Nephron (organoid): ENCODE measurements around the gene SMG6.

Experiments
- H3K27ac Mint-ChIP-seq, 3 experiments: 2 replicates each; pipeline ENCODE4 v1.8.0; 2020; ENCODE audit warnings: mixed read lengths in 3 of 3, mild to moderate bottlenecking in 2 of 3, moderate library complexity in 1 of 3
- H3K27me3 Mint-ChIP-seq: 2 replicates; pipeline ENCODE4 v1.8.0; 2021; ENCODE audit warnings: low read depth, mild to moderate bottlenecking, moderate library complexity, mixed read lengths
- H3K36me3 Mint-ChIP-seq: 2 replicates; pipeline ENCODE4 v1.8.0; 2020; ENCODE audit warnings: low read depth, mixed read lengths
- H3K4me1 Mint-ChIP-seq: 2 replicates; pipeline ENCODE4 v1.8.0; 2020; ENCODE audit warnings: mixed read lengths
- H3K4me3 Mint-ChIP-seq, 3 experiments: 2 replicates each; pipeline ENCODE4 v1.8.0; 2020; ENCODE audit warnings: mild to moderate bottlenecking in 3 of 3, mixed read lengths in 3 of 3, moderate library complexity in 2 of 3
- H3K9me3 Mint-ChIP-seq: 2 replicates; pipeline ENCODE4 v1.8.0; 2020; ENCODE audit warnings: mixed read lengths
- TF ChIP-seq, protein P1 (sequence below), 3 experiments: fragments of 200-600 bp; sonication (generic); IDR thresholded peaks; one replicate each; pipeline ENCODE4 v1.5.0; 2021; ENCODE audit warnings: antibody characterized with exemption in 3 of 3; ENCODE audit not compliant: unreplicated experiment in 3 of 3

The SMG6 gene

DNA sequence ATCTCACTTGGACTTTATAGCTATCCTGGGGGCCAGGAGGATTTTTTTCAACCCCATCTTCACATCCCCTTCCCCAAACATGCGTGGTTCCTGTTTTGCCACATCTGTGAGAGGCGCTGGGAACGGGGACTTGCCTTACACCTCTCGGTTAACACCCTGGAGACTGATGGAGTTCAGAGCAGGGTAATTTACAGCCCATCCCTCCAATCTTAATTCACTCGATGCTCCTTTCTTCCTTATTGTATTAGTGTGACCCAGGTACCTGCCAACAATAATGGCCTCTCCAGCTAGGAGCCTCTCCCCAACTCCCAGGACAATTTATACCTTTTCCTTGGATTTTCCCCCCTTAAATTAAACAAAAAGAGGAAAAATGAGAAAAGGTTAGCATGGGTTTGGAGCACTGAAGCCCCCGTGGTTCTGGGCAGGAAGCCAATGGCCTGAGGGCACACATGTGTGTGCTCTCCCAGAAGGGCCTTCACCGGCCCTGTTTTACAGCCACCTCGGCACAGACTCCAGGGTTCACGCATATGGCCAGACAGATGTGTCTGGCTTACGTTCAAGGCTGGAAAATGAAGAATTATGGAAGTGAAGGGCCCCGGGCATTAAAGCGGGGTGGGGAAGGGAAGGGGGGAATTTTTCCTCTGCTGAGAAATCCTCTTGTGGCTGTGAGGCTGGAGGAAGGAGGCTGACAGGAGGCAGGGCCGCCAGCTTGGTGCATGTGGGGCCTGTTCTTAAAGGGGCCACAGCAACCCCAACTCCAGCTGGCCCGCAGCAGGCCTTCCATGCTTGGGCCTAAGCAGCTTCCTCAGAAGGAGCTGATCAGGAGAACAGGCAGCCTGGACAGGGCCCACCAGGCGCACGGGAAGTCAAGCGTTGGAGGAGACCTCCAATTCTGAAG is 227.2 kb downstream of the SMG6 start:
- Mint-ChIP-seq H3K36me3 (peaks cover 44% of the 10 kb centered on the region), H3K27me3 (no peaks in the 10 kb centered on the region), H3K4me1 (peaks cover 60% of the 10 kb centered on the region), H3K4me3 (peak overlapping the region in 2 of 3 experiments; percentile 34 to 37), H3K9me3 (no peaks in the 10 kb centered on the region), H3K27ac (peak overlapping the region; percentile 94 to 99 (median 95))
- TF ChIP-seq, protein P1, sequence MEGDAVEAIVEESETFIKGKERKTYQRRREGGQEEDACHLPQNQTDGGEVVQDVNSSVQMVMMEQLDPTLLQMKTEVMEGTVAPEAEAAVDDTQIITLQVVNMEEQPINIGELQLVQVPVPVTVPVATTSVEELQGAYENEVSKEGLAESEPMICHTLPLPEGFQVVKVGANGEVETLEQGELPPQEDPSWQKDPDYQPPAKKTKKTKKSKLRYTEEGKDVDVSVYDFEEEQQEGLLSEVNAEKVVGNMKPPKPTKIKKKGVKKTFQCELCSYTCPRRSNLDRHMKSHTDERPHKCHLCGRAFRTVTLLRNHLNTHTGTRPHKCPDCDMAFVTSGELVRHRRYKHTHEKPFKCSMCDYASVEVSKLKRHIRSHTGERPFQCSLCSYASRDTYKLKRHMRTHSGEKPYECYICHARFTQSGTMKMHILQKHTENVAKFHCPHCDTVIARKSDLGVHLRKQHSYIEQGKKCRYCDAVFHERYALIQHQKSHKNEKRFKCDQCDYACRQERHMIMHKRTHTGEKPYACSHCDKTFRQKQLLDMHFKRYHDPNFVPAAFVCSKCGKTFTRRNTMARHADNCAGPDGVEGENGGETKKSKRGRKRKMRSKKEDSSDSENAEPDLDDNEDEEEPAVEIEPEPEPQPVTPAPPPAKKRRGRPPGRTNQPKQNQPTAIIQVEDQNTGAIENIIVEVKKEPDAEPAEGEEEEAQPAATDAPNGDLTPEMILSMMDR (IDR thresholded peaks at IDR 0.05; ENCODE audit: unreplicated experiment in 3 of 3), result no peak

DNA sequence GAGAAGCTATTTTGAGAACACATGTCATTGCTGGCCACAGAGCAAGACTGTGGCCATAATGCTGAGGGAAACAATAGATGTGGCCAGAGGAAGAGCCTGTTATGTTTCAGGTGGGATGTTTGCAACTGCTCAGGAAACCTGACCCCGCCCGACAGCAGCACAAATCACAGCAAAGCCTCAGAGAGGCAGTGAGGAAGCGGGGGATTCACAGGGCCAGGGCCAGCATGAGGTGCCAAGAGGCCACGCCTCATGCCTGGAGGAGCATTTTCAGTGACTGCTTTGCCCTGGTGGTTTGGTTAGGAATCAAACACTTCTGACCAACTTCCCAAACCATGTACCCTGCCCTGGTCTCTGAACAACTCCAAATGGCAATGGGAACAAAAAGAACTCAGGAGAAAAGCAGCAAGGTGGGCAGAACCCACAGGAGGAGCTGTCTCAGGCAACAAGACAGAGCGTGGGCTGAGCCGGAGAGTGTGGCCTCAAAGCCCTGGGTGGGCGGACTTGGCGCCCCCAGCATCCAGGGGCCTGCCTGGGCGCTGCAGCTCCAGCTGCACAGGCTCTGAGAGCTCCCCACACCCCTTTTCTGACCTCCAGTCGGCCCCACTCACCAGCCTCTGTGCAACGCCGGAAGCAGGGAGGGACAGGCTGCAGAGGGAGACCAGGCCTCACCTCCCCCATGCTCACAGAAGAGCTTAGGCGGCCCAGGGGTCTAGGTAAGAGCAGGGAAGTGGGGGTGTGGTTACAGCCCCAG is 228.1 kb downstream of the SMG6 start:
- no peaks in the 10 kb centered on the region for H3K27me3 Mint-ChIP-seq
- no peak overlapping the region for H3K4me3 Mint-ChIP-seq
- H3K4me1 Mint-ChIP-seq, result peaks cover 68% of the 10 kb centered on the region
- no peaks in the 10 kb centered on the region for H3K9me3 Mint-ChIP-seq
- TF ChIP-seq, protein P1 (IDR thresholded peaks at IDR 0.05; ENCODE audit: unreplicated experiment in 3 of 3), result no peak
- peaks cover 45% of the 10 kb centered on the region for H3K36me3 Mint-ChIP-seq
- peak overlapping the region; percentile 94 to 99 (median 95) for H3K27ac Mint-ChIP-seq

DNA sequence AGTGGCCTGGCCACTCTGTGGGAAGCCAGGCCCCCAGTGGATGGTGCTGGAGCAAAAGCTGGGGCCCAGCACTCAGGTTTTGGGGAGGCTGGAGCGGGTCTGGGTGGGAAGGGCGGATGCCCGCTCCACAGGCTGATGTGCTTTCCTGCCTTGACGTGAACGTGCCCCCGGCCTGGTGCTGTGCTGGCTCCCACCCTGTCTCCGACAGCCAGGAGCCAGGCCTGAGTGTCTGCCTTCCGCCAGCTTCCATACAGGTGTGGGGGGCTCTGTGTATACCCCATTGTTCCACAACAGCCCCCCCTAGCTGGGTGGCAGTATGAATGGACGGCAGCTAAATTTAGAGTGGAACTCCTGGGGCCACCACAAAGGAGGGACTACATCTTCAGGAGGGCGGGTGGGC is 228.7 kb downstream of the SMG6 start:
- Mint-ChIP-seq H3K4me3 (no peak overlapping the region), H3K27me3 (no peaks in the 10 kb centered on the region), H3K36me3 (peaks cover 48% of the 10 kb centered on the region), H3K27ac (peak overlapping the region; percentile 94 to 99 (median 95)), H3K9me3 (no peaks in the 10 kb centered on the region), H3K4me1 (peaks cover 71% of the 10 kb centered on the region)
- TF ChIP-seq, protein P1 (IDR thresholded peaks at IDR 0.05; ENCODE audit: unreplicated experiment in 3 of 3), result no peak

DNA sequence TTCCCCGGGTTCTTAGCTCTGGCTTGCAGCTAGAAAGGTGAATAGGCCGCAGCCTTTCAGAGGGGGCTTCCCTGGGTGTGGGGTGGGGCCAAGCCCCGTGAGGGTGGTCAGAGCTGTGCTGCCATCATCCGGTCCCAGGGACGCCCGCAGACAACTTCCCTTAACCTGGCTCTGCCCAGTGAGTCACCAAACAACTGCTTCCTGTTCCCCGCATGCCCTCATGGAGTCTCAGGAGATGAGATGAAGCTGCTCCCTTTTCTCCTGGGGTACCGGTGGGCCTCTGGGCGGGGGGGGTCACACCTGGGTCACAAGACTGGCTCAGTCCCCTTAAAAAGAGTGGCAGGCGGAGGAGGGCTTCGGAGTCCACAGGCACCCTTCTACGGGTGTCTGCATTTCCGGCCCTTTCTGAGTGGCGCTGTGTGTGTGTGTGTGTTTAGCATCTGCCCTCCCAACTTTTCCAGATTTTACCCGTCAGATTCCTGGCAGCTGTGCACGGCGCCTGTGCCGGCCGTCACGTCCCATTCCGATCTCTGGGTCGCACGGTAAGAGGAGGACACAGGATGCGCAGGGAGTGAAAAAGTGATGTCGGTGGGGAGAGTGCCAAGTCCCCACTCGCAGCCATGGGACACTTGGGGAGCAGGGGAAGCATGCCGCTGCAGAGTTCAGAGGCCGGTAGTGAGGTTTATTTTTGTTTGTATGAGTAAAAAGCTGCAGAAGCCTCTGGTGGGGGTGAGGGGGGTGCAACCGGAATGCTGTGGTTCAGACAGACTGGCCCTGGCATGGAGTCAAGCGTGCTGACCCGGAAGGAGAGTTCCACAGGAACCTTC is 231.9 kb downstream of the SMG6 start:
- H3K4me1 Mint-ChIP-seq, result peaks cover 78% of the 10 kb centered on the region
- H3K4me3 Mint-ChIP-seq, result no peak overlapping the region
- no peaks in the 10 kb centered on the region for H3K27me3 Mint-ChIP-seq
- TF ChIP-seq, protein P1 (IDR thresholded peaks at IDR 0.05; ENCODE audit: unreplicated experiment in 3 of 3), result no peak
- H3K27ac Mint-ChIP-seq, result peak overlapping the region; percentile 92 to 93 (median 93)
- peaks cover 41% of the 10 kb centered on the region for H3K36me3 Mint-ChIP-seq
- no peaks in the 10 kb centered on the region for H3K9me3 Mint-ChIP-seq

DNA sequence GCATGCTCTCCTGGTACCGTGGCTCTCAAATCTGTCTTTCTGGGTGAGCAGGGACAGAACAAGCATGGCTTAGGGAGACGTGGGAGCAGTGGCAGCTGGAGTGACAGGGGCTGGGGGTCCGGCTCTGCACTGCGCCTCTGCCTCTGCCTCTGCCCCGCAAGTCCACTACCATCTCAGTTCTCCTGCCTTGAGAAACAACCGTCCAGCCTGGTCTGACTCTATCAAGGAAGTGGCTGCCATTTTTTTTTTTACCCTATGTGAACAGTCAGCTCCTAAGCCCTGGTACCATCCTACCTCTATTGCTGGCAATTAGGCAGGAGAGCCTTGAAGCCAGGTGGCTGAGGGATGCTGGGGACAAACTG is 232.6 kb downstream of the SMG6 start:
- Mint-ChIP-seq H3K9me3 (no peaks in the 10 kb centered on the region), H3K36me3 (peaks cover 46% of the 10 kb centered on the region), H3K27me3 (no peaks in the 10 kb centered on the region), H3K4me3 (no peak overlapping the region), H3K27ac (peak overlapping the region; percentile 92 to 93 (median 93)), H3K4me1 (peaks cover 78% of the 10 kb centered on the region)
- TF ChIP-seq, protein P1 (IDR thresholded peaks at IDR 0.05; ENCODE audit: unreplicated experiment in 3 of 3), result no peak
